GM18519 (cell line): ENCODE results near the gene LNX1.
"Not testable (repeated sequence)": the region's sequence is repeated elsewhere in the genome, so short reads cannot be mapped to it uniquely, and the experiment has no call there.

Experiments
- ATAC-seq: cut with Tn5 transposase; IDR thresholded peaks from one replicate; pipeline ENCODE4 v1.9.1; 2021; ENCODE audit warnings: mild to moderate bottlenecking, moderate library complexity; ENCODE audit not compliant: unreplicated experiment, low FRiP score

The LNX1 gene

DNA sequence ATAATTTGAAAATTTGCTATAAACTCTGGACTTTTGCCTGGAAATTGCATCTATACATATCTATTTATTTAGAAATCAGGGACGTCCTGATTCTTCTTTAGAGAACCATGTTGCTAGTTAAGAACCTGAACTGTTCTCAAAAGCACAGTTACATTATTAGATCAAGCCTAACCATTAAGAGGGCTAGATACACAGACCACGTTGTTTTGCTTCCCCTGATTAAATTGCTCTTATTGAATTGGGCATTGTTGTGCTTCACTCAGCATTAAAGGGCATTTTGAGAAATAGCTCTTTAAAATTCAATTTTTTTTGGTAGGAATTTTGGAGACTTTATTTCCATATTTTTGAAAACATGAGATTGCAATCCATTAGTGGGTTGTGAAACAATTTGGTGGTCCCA, 169.5 kb downstream of the LNX1 start:
- ATAC-seq: no peak

- ATAC-seq: no peak
Measured at GRCh38 chr4:53419208-53419607, 172.1 kb downstream of the LNX1 start.

- ATAC-seq: not testable (repeated sequence)
Measured at GRCh38 chr4:53409479-53409878, 181.8 kb downstream of the LNX1 start.
